NB4 (cell line): ENCODE data around the gene CYRIA.

Experiments used
- DNase-seq: peaks from one replicate; pipeline ENCODE4 v3.0.0; 2010; ENCODE audit warnings: low read depth
- H3K4me3 ChIP-seq: one replicate; pipeline ENCODE4 v1.5.1; 2011; ENCODE audit warnings: mild to moderate bottlenecking, low read depth, low read length, moderate library complexity
- MAX ChIP-seq: IDR thresholded peaks from 2 replicates; pipeline ENCODE4 v1.6.1; 2011; ENCODE audit warnings: low read depth, low read length
- MYC ChIP-seq: IDR thresholded peaks from 2 replicates; pipeline ENCODE4 v1.6.1; 2011; ENCODE audit warnings: low read depth, low read length
- POLR2A ChIP-seq: IDR thresholded peaks from 2 replicates; pipeline ENCODE4 v1.6.1; 2011; ENCODE audit warnings: mild to moderate bottlenecking; ENCODE audit not compliant: insufficient read length; ENCODE audit errors: extremely low read depth
- TF ChIP-seq, protein P1 (sequence below): IDR thresholded peaks from one replicate; pipeline ENCODE4 v1.5.1; 2012; ENCODE audit warnings: low read depth, low read length

The CYRIA gene

DNA sequence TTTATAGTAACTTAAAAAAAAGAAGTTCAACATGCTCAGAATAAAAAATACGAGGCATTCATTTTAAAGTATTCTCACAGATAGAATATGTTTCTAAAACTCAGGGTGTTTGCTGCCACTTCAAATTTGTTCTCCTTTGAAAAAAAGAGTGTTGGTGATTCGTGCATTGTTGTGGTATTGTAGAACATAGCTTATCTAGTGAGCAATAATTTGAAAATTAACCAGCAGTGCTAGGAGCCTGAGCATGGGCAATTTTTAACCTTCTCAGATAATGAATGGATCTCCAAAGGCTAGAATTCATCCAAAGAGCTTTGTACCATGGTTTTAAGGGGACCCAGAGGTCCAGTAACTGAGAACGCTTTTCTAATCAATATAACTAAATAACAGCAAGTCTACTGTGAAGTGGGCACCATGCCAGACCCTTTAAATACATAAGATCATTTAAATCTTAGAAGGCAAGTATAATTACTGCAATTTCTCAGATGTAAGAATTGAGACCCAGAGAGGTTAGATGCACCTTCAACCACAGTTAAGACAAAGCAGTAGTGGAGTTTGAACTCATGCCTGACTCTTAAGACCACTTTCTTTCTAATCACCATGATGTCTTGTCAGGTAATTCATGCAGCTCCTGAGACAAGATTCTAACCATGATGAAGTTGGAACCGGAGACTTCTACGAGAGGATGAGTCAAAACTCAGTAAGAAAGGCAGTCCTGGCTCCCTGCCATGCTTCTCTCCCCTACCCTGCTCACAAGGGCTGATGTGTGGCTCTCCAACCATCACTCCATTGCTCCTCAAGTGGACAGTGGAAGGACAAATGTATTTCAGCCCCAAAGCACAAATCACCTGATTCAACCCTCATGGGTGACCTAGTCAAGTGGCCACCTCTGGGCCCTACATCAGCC, 3.4 kb downstream of the CYRIA start:
- no peak overlapping the region for H3K4me3 ChIP-seq
- TF ChIP-seq MAX (no peak), MYC (no peak), POLR2A (no peak)
- TF ChIP-seq, protein P1, sequence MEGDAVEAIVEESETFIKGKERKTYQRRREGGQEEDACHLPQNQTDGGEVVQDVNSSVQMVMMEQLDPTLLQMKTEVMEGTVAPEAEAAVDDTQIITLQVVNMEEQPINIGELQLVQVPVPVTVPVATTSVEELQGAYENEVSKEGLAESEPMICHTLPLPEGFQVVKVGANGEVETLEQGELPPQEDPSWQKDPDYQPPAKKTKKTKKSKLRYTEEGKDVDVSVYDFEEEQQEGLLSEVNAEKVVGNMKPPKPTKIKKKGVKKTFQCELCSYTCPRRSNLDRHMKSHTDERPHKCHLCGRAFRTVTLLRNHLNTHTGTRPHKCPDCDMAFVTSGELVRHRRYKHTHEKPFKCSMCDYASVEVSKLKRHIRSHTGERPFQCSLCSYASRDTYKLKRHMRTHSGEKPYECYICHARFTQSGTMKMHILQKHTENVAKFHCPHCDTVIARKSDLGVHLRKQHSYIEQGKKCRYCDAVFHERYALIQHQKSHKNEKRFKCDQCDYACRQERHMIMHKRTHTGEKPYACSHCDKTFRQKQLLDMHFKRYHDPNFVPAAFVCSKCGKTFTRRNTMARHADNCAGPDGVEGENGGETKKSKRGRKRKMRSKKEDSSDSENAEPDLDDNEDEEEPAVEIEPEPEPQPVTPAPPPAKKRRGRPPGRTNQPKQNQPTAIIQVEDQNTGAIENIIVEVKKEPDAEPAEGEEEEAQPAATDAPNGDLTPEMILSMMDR: no peak
- no peak for DNase-seq

DNA sequence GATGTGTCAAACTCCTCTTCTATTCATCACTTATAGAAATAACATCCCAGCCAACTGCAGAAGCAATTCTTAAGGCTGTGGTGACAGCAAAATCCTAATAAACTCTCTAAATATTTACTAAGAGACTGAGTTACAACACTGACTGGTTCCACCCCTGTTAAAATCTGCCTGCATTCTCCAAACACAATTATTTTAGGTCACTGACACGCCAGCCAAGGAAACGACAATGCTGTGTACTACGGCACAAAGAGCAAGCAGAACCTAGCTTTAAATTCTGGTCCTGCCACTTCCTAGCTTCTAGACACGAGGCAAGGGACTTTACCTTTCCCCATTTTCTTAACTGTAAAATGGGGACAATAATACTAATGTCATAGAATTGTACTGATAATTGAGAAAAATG, 4.1 kb downstream of the CYRIA start:
- TF ChIP-seq MYC (no peak), MAX (no peak), POLR2A (no peak)
- TF ChIP-seq, protein P1: no peak
- H3K4me3 ChIP-seq: no peak overlapping the region
- no peak for DNase-seq

DNA sequence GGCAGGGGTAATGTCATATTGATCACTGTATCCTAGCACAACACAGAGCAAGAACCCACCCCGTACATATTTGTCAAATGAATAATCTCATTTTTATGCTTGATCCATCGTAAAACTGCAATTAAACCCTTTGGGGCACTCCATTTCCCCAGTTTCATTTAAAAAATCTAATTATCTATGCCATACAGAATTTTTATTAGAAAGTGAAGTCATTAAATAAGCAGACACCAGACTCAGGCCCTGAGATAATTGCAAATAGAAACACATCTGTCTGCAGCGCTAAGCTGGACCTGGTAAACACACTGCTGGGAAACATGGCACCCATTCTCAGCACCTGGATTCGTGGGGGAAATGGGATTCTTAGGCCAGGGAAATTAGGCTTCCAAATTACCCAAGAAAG, 5.1 kb downstream of the CYRIA start:
- TF ChIP-seq, protein P1: no peak
- no peak for TF ChIP-seq POLR2A
- TF ChIP-seq MYC: no peak
- no peak for TF ChIP-seq MAX
- DNase-seq: no peak
- no peak overlapping the region for H3K4me3 ChIP-seq

- no peak overlapping the region for H3K4me3 ChIP-seq
- TF ChIP-seq MYC (no peak), MAX (no peak), POLR2A (no peak)
- TF ChIP-seq, protein P1: no peak
- DNase-seq: no peak
These were observed 5.5 kb downstream of the CYRIA start for GRCh38 chr2:16660114-16660513.

DNA sequence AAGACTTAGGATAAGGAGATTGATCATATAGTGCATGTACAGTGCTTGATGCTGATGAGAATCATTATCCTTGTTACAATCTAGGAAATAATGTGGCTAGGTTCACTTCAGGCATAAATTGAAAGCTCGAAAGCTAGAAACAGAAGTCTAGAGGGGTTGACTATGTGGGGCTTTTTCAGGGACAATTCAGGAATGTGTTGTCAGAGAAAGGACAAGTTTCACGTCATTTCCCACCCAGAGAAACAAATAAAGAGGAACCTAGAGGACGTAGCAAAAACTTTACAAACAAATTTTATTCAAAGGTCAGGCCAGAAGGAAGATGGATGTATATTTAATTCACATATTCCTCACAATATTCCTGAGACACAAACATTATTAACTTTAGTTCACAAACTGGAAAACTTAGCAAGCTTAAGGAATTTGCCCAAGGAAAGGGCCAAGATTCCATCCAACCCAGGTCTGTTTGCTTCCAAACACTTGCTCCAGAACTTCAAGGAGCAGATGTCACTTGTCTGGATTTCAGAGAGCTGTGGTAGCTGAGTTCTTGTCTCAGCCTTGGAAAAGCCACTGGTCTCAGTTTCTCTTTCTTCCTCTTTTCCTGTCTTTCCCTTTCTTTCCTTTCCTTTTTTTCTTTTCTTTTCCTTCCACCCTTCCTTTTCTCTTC, 7.4 kb downstream of the CYRIA start:
- H3K4me3 ChIP-seq: no peak overlapping the region
- DNase-seq: no peak
- TF ChIP-seq MAX (no peak), POLR2A (no peak), MYC (no peak)
- TF ChIP-seq, protein P1: no peak
